OCI-LY3 (cell line): Measurements from ENCODE around the gene HEXD.

Source experiments
- CTCF ChIP-seq: fragments of 200-600, 300-600 bp; sonication (generic); IDR thresholded peaks from 2 replicates; pipeline ENCODE4 v1.5.1; 2014; ENCODE audit warnings: antibody characterized with exemption, low read length, low read depth
- EZH2phosphoT487 ChIP-seq: fragments of 200-600 bp; shearing (Covaris generic); IDR thresholded peaks from 2 replicates; pipeline ENCODE4 v1.6.1; 2018; ENCODE audit warnings: antibody characterized with exemption, mixed run types, low read depth

- TF ChIP-seq EZH2phosphoT487 (no peak), CTCF (no peak)
Measured at GRCh38 chr17:82442643-82443464, 24.7 kb downstream of the HEXD start.
